GM18870 (cell line): ENCODE measurements around the gene DPT.

Experiments
- ATAC-seq: cut with Tn5 transposase; IDR thresholded peaks from one replicate; pipeline ENCODE4 v1.9.1; 2021; ENCODE audit warnings: moderate library complexity; ENCODE audit not compliant: unreplicated experiment

Gene DPT

GRCh38 chr1:168672278-168672677, 56.7 kb downstream of the DPT start:
- ATAC-seq = no peak

- no peak for ATAC-seq
These were observed 57.2 kb downstream of the DPT start for GRCh38 chr1:168671782-168672181.

GRCh38 chr1:168665975-168666374, 63.0 kb downstream of the DPT start:
- ATAC-seq = no peak

- no peak for ATAC-seq
These were observed 64.8 kb downstream of the DPT start for GRCh38 chr1:168664069-168664834.

- ATAC-seq = no peak
These were observed 72.5 kb downstream of the DPT start for GRCh38 chr1:168656485-168656884.

GRCh38 chr1:168654198-168654915, 74.6 kb downstream of the DPT start:
- no peak for ATAC-seq

GRCh38 chr1:168653567-168653966, 75.4 kb downstream of the DPT start:
- ATAC-seq = no peak

- no peak for ATAC-seq
These were observed 83.3 kb downstream of the DPT start for GRCh38 chr1:168645721-168646120.
